Keratinocyte (primary cell): Measurements from ENCODE around the gene CSNK1D. TPM values are rescaled to one million over a fixed set of nuclear protein-coding genes. Genes with fewer than 3 reads are reported as not detected.

Experiments used
- DNase-seq: peaks from one replicate; pipeline ENCODE4 v3.0.0-alpha.2; 2011; ENCODE audit warnings: low read depth, missing footprints, low spot score
- FAIRE-seq: peaks from 2 replicates; lab custom pipeline; 2011; peaks lifted over from hg19 to GRCh38; lab: Jason Lieb, UNC
- H2AFZ ChIP-seq: 2 replicates; pipeline ENCODE4 v1.6.0; 2012; ENCODE audit warnings: low read length, control low read depth, inconsistent platforms; ENCODE audit not compliant: control insufficient read depth
- H3K27ac ChIP-seq: 2 replicates; pipeline ENCODE4 v1.5.1; 2011; ENCODE audit warnings: low read length; ENCODE audit not compliant: control insufficient read depth, insufficient read depth
- H3K27me3 ChIP-seq: 3 replicates; pipeline ENCODE4 v1.6.0; 2011; ENCODE audit warnings: low read length; ENCODE audit not compliant: control insufficient read depth, insufficient read depth; ENCODE audit errors: extremely low read depth
- H3K36me3 ChIP-seq, 2 experiments: 2 replicates in 1 of 2; 3 replicates in 1 of 2; pipeline ENCODE4 v1.5.1; 2011; ENCODE audit warnings: low read length in 2 of 2, mild to moderate bottlenecking in 1 of 2; ENCODE audit not compliant: control insufficient read depth in 2 of 2, insufficient read depth in 2 of 2; ENCODE audit errors: extremely low read depth in 1 of 2
- H3K4me1 ChIP-seq: 3 replicates; pipeline ENCODE4 v1.5.1; 2011; ENCODE audit warnings: low read length; ENCODE audit not compliant: control insufficient read depth, insufficient read depth; ENCODE audit errors: extremely low read depth
- H3K4me2 ChIP-seq: 3 replicates; pipeline ENCODE4 v1.6.0; 2011; ENCODE audit warnings: low read depth, low read length; ENCODE audit not compliant: control insufficient read depth, insufficient read depth; ENCODE audit errors: extremely low read depth
- H3K4me3 ChIP-seq, 3 experiments: fragments of 200-600 bp in 1 of 3; sonication (generic) in 1 of 3; 2 replicates in 2 of 3; 3 replicates in 1 of 3; pipeline ENCODE4 v1.5.1; 2011 to 2016; ENCODE audit warnings: low read length in 3 of 3, mild to moderate bottlenecking in 3 of 3, control low read depth in 2 of 3, inconsistent platforms in 1 of 3, low read depth in 1 of 3, mixed read lengths in 1 of 3, mixed run types in 1 of 3, moderate library complexity in 1 of 3; ENCODE audit not compliant: control insufficient read depth in 2 of 3, insufficient read depth in 2 of 3; ENCODE audit errors: extremely low read depth in 1 of 3
- H3K79me2 ChIP-seq: 2 replicates; pipeline ENCODE4 v1.6.0; 2012; ENCODE audit warnings: low read length; ENCODE audit not compliant: control insufficient read depth, insufficient read depth
- H3K9ac ChIP-seq: 3 replicates; pipeline ENCODE4 v1.6.0; 2011; ENCODE audit warnings: low read length; ENCODE audit not compliant: control insufficient read depth, insufficient read depth; ENCODE audit errors: extremely low read depth
- H3K9me1 ChIP-seq: 3 replicates; pipeline ENCODE4 v1.6.0; 2011; ENCODE audit warnings: low read length; ENCODE audit not compliant: control insufficient read depth, insufficient read depth; ENCODE audit errors: extremely low read depth
- H3K9me3 ChIP-seq: 2 replicates; pipeline ENCODE4 v1.5.1; 2012; ENCODE audit warnings: low read depth, low read length; ENCODE audit not compliant: control insufficient read depth
- H4K20me1 ChIP-seq: 3 replicates; pipeline ENCODE4 v1.6.0; 2011; ENCODE audit warnings: low read length; ENCODE audit not compliant: control insufficient read depth, insufficient read depth; ENCODE audit errors: extremely low read depth
- CTCF ChIP-seq, 3 experiments: IDR thresholded peaks in 1 of 3; conservative IDR thresholded peaks in 1 of 3; optimal IDR thresholded peaks in 1 of 3; 2 replicates in 2 of 3; 3 replicates in 1 of 3; pipeline versions ENCODE3 to v1.5.1; 2011; ENCODE audit warnings: low read length in 3 of 3, mild to moderate bottlenecking in 3 of 3, moderate library complexity in 2 of 3, control low read depth in 1 of 3, inconsistent platforms in 1 of 3; ENCODE audit not compliant: insufficient read depth in 2 of 3; ENCODE audit errors: extremely low read depth in 1 of 3
- EZH2 ChIP-seq: IDR thresholded peaks from one replicate; pipeline ENCODE4 v1.6.1; 2012; ENCODE audit warnings: inconsistent platforms, mild to moderate bottlenecking, low read length, moderate library complexity
- dilution Hi-C: fragments of 300-500 bp; cut with MboI; formaldehyde crosslinking; loops from one replicate; pipeline ENCODE4 v1.7.0; 2020; ENCODE audit warnings: low sequenced_read_pairs; ENCODE audit not compliant: extremely low pct_ligation_motif_present
- polyA plus RNA-seq, 5 experiments: library from polyadenylated mRNA; depleted of rRNA in 3 of 5; stranded (reverse) in 3 of 5; stranded (forward) in 1 of 5; unstranded in 1 of 5; fragments of >200 nt; gene quantifications; 1 replicate in 1 of 5; 2 replicates in 3 of 5; 3 replicates in 1 of 5; pipeline versions ENCODE4 v1.2.1 to v1.2.3, GENCODE V29; 2011 to 2012; ENCODE audit warnings: missing spikeins in 2 of 5, low read depth in 1 of 5, low replicate concordance in 1 of 5

The CSNK1D gene
- polyA plus RNA-seq, 1 donor (not counting 4 experiments of a cell fraction or from before 2014, with no cell fraction given), result 86.0 TPM

DNA sequence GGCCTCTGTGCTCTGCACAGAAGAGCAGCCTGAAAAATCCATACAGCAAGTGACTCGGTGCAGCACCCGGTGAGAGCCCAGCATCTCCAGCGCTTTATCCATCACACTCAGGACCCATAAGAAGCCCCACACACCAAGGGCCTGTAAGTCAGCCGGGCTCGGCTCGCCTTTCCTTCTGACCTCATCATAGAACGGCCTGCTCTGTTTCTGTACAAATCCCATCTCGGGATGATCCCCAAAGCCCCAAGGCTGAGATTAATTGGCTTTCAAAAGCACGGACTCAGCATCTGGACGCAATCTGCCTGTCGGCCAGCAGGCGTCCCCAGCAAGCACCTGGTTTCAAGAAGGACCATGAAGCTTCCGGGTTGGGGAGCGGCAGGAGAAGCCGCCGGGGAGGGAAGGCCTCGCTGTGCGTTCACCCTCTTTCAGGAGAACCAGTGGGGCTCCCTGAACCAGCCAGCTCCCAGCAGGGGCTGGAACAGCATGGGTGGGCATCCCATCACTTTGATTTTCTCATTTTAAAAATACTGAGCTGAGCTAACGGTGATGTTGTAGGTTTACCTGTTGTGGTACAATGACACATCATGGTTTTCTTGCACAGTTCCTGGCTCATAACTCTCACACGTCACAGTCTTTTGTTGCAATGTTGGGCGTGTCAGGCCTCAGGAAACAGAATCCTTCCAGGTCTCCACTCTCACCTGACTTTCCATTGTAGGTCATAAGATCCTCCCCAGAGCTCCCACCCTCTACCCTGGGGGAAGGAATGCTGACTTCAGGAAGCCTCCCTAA, 67.6 kb downstream of the CSNK1D start:
- H3K79me2 ChIP-seq, result peaks cover 10% of the 10 kb centered on the region
- H3K4me2 ChIP-seq, result peak overlapping the region; percentile 85
- peak overlapping the region; percentile 96 for H3K27ac ChIP-seq
- H3K4me1 ChIP-seq, result peaks cover 27% of the 10 kb centered on the region
- no peaks in the 10 kb centered on the region for H3K27me3 ChIP-seq
- TF ChIP-seq CTCF (optimal IDR thresholded peaks at IDR 0.05 in 1 of 3, IDR thresholded peaks at IDR 0.05 in 1 of 3, conservative IDR thresholded peaks at IDR 0.05 in 1 of 3; ENCODE audit: extremely low read depth in 1 of 3, insufficient read depth in 2 of 3, low read length in 3 of 3) (peak; percentile 85 to 97 (median 89)), EZH2 (no peak)
- DNase-seq (peak; percentile 89), FAIRE-seq (peak; percentile 91)
- peaks cover 2 to 7% of the 10 kb centered on the region in 2 experiments for H3K36me3 ChIP-seq
- no peaks in the 10 kb centered on the region for H4K20me1 ChIP-seq
- peak overlapping the region; percentile 76 for H2AFZ ChIP-seq
- H3K9me3 ChIP-seq, result no peaks in the 10 kb centered on the region
- dilution Hi-C loops, result no loop called here
- H3K9me1 ChIP-seq, result peaks cover 7% of the 10 kb centered on the region
- H3K9ac ChIP-seq, result peak overlapping the region; percentile 82
- peak overlapping the region; percentile 24 to 66 (median 44) for H3K4me3 ChIP-seq

- peak overlapping the region; percentile 96 for H3K27ac ChIP-seq
- no peaks in the 10 kb centered on the region for H3K27me3 ChIP-seq
- H3K4me3 ChIP-seq, result peak overlapping the region in 2 of 3 experiments; percentile 44 to 66
- H2AFZ ChIP-seq, result no peak overlapping the region
- no peak for DNase-seq
- no peaks in the 10 kb centered on the region for H4K20me1 ChIP-seq
- H3K36me3 ChIP-seq, result peaks cover 4 to 10% of the 10 kb centered on the region in 2 experiments
- peaks cover 10% of the 10 kb centered on the region for H3K79me2 ChIP-seq
- FAIRE-seq, result peak; percentile 84
- H3K9ac ChIP-seq, result peak overlapping the region; percentile 82
- TF ChIP-seq CTCF (optimal IDR thresholded peaks at IDR 0.05 in 1 of 3, IDR thresholded peaks at IDR 0.05 in 1 of 3, conservative IDR thresholded peaks at IDR 0.05 in 1 of 3; ENCODE audit: extremely low read depth in 1 of 3, insufficient read depth in 2 of 3, low read length in 3 of 3), result no peak
- TF ChIP-seq EZH2, result no peak
- H3K4me1 ChIP-seq, result peaks cover 27% of the 10 kb centered on the region
- H3K9me3 ChIP-seq, result no peaks in the 10 kb centered on the region
- H3K9me1 ChIP-seq, result peaks cover 7% of the 10 kb centered on the region
- peak overlapping the region; percentile 85 for H3K4me2 ChIP-seq
- dilution Hi-C loops, result no loop called here
Measured at GRCh38 chr17:82204831-82205719, 68.4 kb downstream of the CSNK1D start.
